ENCODE results near the gene TULP1.

- TF ChIP-seq CTCF (IDR thresholded peaks at IDR 0.05; ENCODE audit: insufficient read depth, low read length, poor library complexity, severe bottlenecking) = no peak
- TF ChIP-seq EZH2phosphoT487 (conservative IDR thresholded peaks at IDR 0.05; ENCODE audit: low read length) = no peak
Measured at GRCh38 chr6:35495258-35496035, 17.2 kb downstream of the TULP1 start.

All from SU-DHL-6 (cell line).